HEK293 (cell line): Measurements from ENCODE around the gene DAGLB.

ENCODE experiments used
- CTCF ChIA-PET: fragments of 350-600 bp; formaldehyde crosslinking; extraction: SDS; loops from one replicate; lab custom pipeline; 2021; ENCODE audit warnings: antibody characterized with exemption; lab: Yijun Ruan, JAX
- POLR2A ChIA-PET: fragments of 300-600 bp; formaldehyde crosslinking; extraction: SDS; loops from one replicate; lab custom pipeline; 2020; ENCODE audit warnings: antibody characterized with exemption, inconsistent platforms; lab: Yijun Ruan, JAX
- H3K27ac ChIP-seq: fragments of 200-500 bp; sonication (Bioruptor generic); 2 replicates; pipeline ENCODE4 v1.5.1; 2014; ENCODE audit warnings: low read depth, low read length, control low read depth, inconsistent platforms; ENCODE audit errors: extremely low read depth
- H3K36me3 ChIP-seq, 2 experiments: fragments of 200-500 bp in 1 of 2; sonication (Bioruptor generic) in 1 of 2; 1 replicate in 1 of 2; 2 replicates in 1 of 2; pipeline ENCODE4 v1.5.1; 2014 to 2017; ENCODE audit warnings: inconsistent platforms in 2 of 2, low read length in 2 of 2; ENCODE audit not compliant: control insufficient read depth in 2 of 2, insufficient read depth in 1 of 2
- H3K4me1 ChIP-seq: fragments of 200-500 bp; sonication (Bioruptor generic); 2 replicates; pipeline ENCODE4 v1.5.1; 2014; ENCODE audit warnings: mild to moderate bottlenecking, low read length, inconsistent platforms; ENCODE audit not compliant: control insufficient read depth, insufficient read depth
- H3K4me3 ChIP-seq: 2 replicates; pipeline ENCODE4 v1.5.1; 2011; ENCODE audit warnings: low read depth, mild to moderate bottlenecking, control low read depth, low read length, moderate library complexity
- H3K9me3 ChIP-seq: fragments of 200-500 bp; sonication (Bioruptor generic); 2 replicates; pipeline ENCODE4 v1.5.1; 2014; ENCODE audit warnings: low read depth, low read length, inconsistent platforms; ENCODE audit not compliant: control insufficient read depth, insufficient read depth
- SETDB1 ChIP-seq: IDR thresholded peaks from one replicate; pipeline ENCODE4 v1.6.1; 2017; ENCODE audit warnings: mild to moderate bottlenecking, low read length, moderate library complexity, mixed read lengths; ENCODE audit not compliant: insufficient read length
- WT1 ChIP-seq: fragments of 450-650 bp; formaldehyde crosslinking; IDR thresholded peaks from 2 replicates; pipeline ENCODE4 v1.5.1; 2016; ENCODE audit warnings: missing biosample characterization, missing genetic modification characterization
- ZBTB26 ChIP-seq: fragments of 450-650 bp; formaldehyde crosslinking; optimal IDR thresholded peaks from 2 replicates; pipeline ENCODE3; 2016; ENCODE audit warnings: missing biosample characterization, mild to moderate bottlenecking, missing genetic modification characterization
- ZBTB6 ChIP-seq: fragments of 450-650 bp; formaldehyde crosslinking; IDR thresholded peaks from 2 replicates; pipeline ENCODE4 v1.5.1; 2017; ENCODE audit warnings: missing biosample characterization, missing genetic modification characterization
- ZFHX2 ChIP-seq: fragments of 450-650 bp; formaldehyde crosslinking; conservative IDR thresholded peaks from 2 replicates; pipeline ENCODE4 v1.5.1; 2016; ENCODE audit warnings: missing biosample characterization, missing genetic modification characterization
- ZNF184 ChIP-seq: fragments of 450-650 bp; IDR thresholded peaks from 2 replicates; pipeline ENCODE4 v1.5.1; 2018; ENCODE audit warnings: missing biosample characterization, mild to moderate bottlenecking, missing genetic modification characterization
- ZNF214 ChIP-seq: fragments of 450-650 bp; formaldehyde crosslinking; IDR thresholded peaks from 2 replicates; pipeline ENCODE4 v1.5.1; 2017; ENCODE audit warnings: missing biosample characterization, mild to moderate bottlenecking, missing genetic modification characterization, borderline replicate concordance
- ZNF280D ChIP-seq: fragments of 450-650 bp; formaldehyde crosslinking; IDR thresholded peaks from 2 replicates; pipeline ENCODE4 v1.5.1; 2016; ENCODE audit warnings: missing biosample characterization, missing genetic modification characterization
- ZNF391 ChIP-seq: fragments of 450-650 bp; formaldehyde crosslinking; IDR thresholded peaks from 2 replicates; pipeline ENCODE4 v1.5.1; 2016; ENCODE audit warnings: low read depth, missing biosample characterization, missing genetic modification characterization, borderline replicate concordance
- ZNF416 ChIP-seq: fragments of 450-650 bp; formaldehyde crosslinking; IDR thresholded peaks from 2 replicates; pipeline ENCODE4 v1.5.1; 2016; ENCODE audit warnings: missing biosample characterization, missing genetic modification characterization
- ZNF473 ChIP-seq: fragments of 450-650 bp; formaldehyde crosslinking; IDR thresholded peaks from 2 replicates; pipeline ENCODE4 v1.5.1; 2017; ENCODE audit warnings: missing biosample characterization, missing genetic modification characterization
- ZNF585B ChIP-seq: fragments of 450-650 bp; formaldehyde crosslinking; IDR thresholded peaks from 2 replicates; pipeline ENCODE4 v1.5.1; 2016; ENCODE audit warnings: missing biosample characterization, missing genetic modification characterization
- ZNF704 ChIP-seq: fragments of 450-650 bp; formaldehyde crosslinking; IDR thresholded peaks from 2 replicates; pipeline ENCODE4 v1.5.1; 2016; ENCODE audit warnings: missing biosample characterization, missing genetic modification characterization
- ZNF776 ChIP-seq: fragments of 450-650 bp; formaldehyde crosslinking; IDR thresholded peaks from 2 replicates; pipeline ENCODE4 v1.5.0; 2017; ENCODE audit warnings: missing biosample characterization, missing genetic modification characterization, borderline replicate concordance
- ZNF791 ChIP-seq: fragments of 450-650 bp; formaldehyde crosslinking; IDR thresholded peaks from 2 replicates; pipeline ENCODE4 v1.5.1; 2016; ENCODE audit warnings: missing biosample characterization, missing genetic modification characterization
- ZNF830 ChIP-seq: fragments of 450-650 bp; IDR thresholded peaks from 2 replicates; pipeline ENCODE4 v1.5.0; 2018; ENCODE audit warnings: missing biosample characterization, missing genetic modification characterization, low read depth, mild to moderate bottlenecking, moderate library complexity
- TF ChIP-seq, protein P1 (sequence below): sonication (generic); formaldehyde crosslinking; IDR thresholded peaks from 2 replicates; pipeline ENCODE4 v1.8.1; 2022; ENCODE audit warnings: mild to moderate bottlenecking, moderate library complexity, missing genetic modification reagents
- TF ChIP-seq, protein P2 (sequence below): fragments of 450-650 bp; formaldehyde crosslinking; IDR thresholded peaks from 2 replicates; pipeline ENCODE4 v1.5.1; 2016; ENCODE audit warnings: missing biosample characterization, missing genetic modification characterization, low read depth

The DAGLB gene

GRCh38 chr7:6436385-6436685 is 11.4 kb downstream of the DAGLB start:
- no peak overlapping the region for H3K27ac ChIP-seq
- TF ChIP-seq ZNF280D (tag by site-specific recombination) = no peak
- TF ChIP-seq, protein P1, sequence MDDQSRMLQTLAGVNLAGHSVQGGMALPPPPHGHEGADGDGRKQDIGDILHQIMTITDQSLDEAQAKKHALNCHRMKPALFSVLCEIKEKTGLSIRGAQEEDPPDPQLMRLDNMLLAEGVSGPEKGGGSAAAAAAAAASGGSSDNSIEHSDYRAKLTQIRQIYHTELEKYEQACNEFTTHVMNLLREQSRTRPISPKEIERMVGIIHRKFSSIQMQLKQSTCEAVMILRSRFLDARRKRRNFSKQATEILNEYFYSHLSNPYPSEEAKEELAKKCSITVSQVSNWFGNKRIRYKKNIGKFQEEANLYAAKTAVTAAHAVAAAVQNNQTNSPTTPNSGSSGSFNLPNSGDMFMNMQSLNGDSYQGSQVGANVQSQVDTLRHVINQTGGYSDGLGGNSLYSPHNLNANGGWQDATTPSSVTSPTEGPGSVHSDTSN = no peak
- no peak for TF ChIP-seq ZNF214 (tag by site-specific recombination)
- no peak for TF ChIP-seq ZNF184 (tag by site-specific recombination)
- no peak for TF ChIP-seq ZBTB6
- TF ChIP-seq ZNF416 (tag by site-specific recombination) = no peak
- TF ChIP-seq ZNF473 (tag by site-specific recombination) = no peak
- TF ChIP-seq ZNF704 (tag by site-specific recombination) = no peak
- TF ChIP-seq ZNF391 (tag by site-specific recombination) = no peak
- TF ChIP-seq ZNF830 = no peak
- TF ChIP-seq ZNF776 = no peak
- TF ChIP-seq ZFHX2 (tag by site-specific recombination) = no peak
- TF ChIP-seq, protein P2, sequence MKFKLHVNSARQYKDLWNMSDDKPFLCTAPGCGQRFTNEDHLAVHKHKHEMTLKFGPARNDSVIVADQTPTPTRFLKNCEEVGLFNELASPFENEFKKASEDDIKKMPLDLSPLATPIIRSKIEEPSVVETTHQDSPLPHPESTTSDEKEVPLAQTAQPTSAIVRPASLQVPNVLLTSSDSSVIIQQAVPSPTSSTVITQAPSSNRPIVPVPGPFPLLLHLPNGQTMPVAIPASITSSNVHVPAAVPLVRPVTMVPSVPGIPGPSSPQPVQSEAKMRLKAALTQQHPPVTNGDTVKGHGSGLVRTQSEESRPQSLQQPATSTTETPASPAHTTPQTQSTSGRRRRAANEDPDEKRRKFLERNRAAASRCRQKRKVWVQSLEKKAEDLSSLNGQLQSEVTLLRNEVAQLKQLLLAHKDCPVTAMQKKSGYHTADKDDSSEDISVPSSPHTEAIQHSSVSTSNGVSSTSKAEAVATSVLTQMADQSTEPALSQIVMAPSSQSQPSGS (tag by site-specific recombination) = no peak
- TF ChIP-seq ZNF585B (tag by site-specific recombination) = no peak
- TF ChIP-seq SETDB1 = no peak
- no peak for TF ChIP-seq ZNF791 (tag by site-specific recombination)
- no peak for TF ChIP-seq ZBTB26 (tag by site-specific recombination)
- no peak for TF ChIP-seq WT1
- ChIA-PET CTCF (interaction anchor here (0.8 to 1.5 kb wide), 4 partner anchors 9 to 115 kb away, joined by 3 to 4 read pairs (median 4); no protein-coding TSS in a partner anchor), POLR2A (interaction anchor here (1.5 kb wide), 1 partner anchor 12 kb away, joined by 5 read pairs; the partner anchor contains the start of gene DAGLB)
- no peaks in the 10 kb centered on the region for H3K9me3 ChIP-seq
- H3K4me1 ChIP-seq = no peaks in the 10 kb centered on the region
- H3K36me3 ChIP-seq = peaks cover 4 to 21% of the 10 kb centered on the region in 2 experiments; a peak in 2 of 3 replicates
- no peak overlapping the region for H3K4me3 ChIP-seq
